ENCODE data around the gene HOXA6. TPM values are rescaled to one million over a fixed set of nuclear protein-coding genes. Genes with fewer than 3 reads are reported as not detected.

HOXA6 gene
- total RNA-seq, 1 donor from 2014 or later: not detected

GRCh38 chr7:27146491-27147198 lies 929 bp downstream of the HOXA6 start:
- no peak overlapping the region for H3K27ac ChIP-seq
- peaks cover 7% of the 10 kb centered on the region for H3K4me1 ChIP-seq
- no peaks in the 10 kb centered on the region for H3K79me2 ChIP-seq (ENCODE audit: low read depth)

DNA sequence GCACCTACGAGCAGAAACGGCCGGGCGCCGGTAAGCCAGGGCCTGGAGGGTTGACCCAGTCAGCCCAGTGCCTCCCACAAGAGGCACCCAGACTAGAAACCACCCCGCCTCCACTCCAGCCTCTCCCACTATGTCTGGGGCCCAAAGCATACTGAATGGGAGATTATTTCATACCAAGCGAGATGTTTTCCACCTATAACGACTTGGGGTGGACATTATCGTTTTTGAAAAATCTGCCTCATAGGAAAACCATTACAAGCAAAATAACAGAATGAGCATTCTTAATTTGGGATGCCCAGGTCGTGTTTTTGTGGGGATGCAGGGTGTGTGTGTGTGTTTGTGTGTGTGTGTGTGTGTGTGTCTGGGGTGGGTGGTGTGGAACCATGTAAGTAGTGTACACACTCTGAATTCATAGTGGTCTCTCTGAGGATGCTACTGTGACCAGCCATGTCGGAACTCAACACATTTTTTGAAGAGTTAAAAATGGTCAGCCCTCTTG lies 1.6 kb downstream of the HOXA6 start:
- Mint-ChIP-seq H3K4me1 (peaks cover 8% of the 10 kb centered on the region), H3K9me3 (peaks cover 25% of the 10 kb centered on the region), H3K36me3 (no peaks in the 10 kb centered on the region), H3K27me3 (ENCODE audit: insufficient read depth, low read depth) (peaks cover 91% of the 10 kb centered on the region), H3K4me3 (no peak overlapping the region), H3K27ac (no peak overlapping the region)
- H3K36me3 ChIP-seq: no peaks in the 10 kb centered on the region
- no peaks in the 10 kb centered on the region for H3F3A ChIP-seq (ENCODE audit: low read depth)
- no peaks in the 10 kb centered on the region for H3K9me3 ChIP-seq (ENCODE audit: low read depth)
- no peak overlapping the region for H2AFZ ChIP-seq (replicated peaks)
- H3K27ac ChIP-seq: no peak overlapping the region
- TF ChIP-seq EZH2 (IDR thresholded peaks at IDR 0.05): no peak
- no peak for TF ChIP-seq CTCF (IDR thresholded peaks at IDR 0.05)
- TF ChIP-seq EZH2phosphoT487 (IDR thresholded peaks at IDR 0.05): no peak
- no peak overlapping the region for H3K9ac ChIP-seq
- peaks cover 100% of the 10 kb centered on the region for H3K27me3 ChIP-seq
- no peak overlapping the region for H3K4me2 ChIP-seq
- H3K4me3 ChIP-seq: no peak overlapping the region
- peaks cover 76% of the 10 kb centered on the region for H4K20me1 ChIP-seq (ENCODE audit: low read depth)
- H3K4me1 ChIP-seq: peaks cover 7% of the 10 kb centered on the region
- no peak for DNase-seq (ENCODE audit: low spot score)
- no peaks in the 10 kb centered on the region for H3K79me2 ChIP-seq (ENCODE audit: low read depth)

More at GRCh38 chr7:27146491-27147198, 929 bp downstream of the HOXA6 start:
- no peak for DNase-seq (ENCODE audit: low spot score)
- H3K4me3 Mint-ChIP-seq: no peak overlapping the region
- peaks cover 100% of the 10 kb centered on the region for H3K27me3 ChIP-seq
- H3K9me3 ChIP-seq (ENCODE audit: low read depth): no peaks in the 10 kb centered on the region
- H3K36me3 Mint-ChIP-seq: no peaks in the 10 kb centered on the region
- H3F3A ChIP-seq (ENCODE audit: low read depth): no peaks in the 10 kb centered on the region
- no peak overlapping the region for H3K4me2 ChIP-seq
- H3K9me3 Mint-ChIP-seq: peaks cover 26% of the 10 kb centered on the region
- H4K20me1 ChIP-seq (ENCODE audit: low read depth): peaks cover 76% of the 10 kb centered on the region
- no peak overlapping the region for H3K27ac Mint-ChIP-seq
- no peak overlapping the region for H3K4me3 ChIP-seq
- TF ChIP-seq CTCF (IDR thresholded peaks at IDR 0.05) (no peak), EZH2phosphoT487 (IDR thresholded peaks at IDR 0.05) (no peak), EZH2 (IDR thresholded peaks at IDR 0.05) (no peak)
- peaks cover 91% of the 10 kb centered on the region for H3K27me3 Mint-ChIP-seq (ENCODE audit: insufficient read depth, low read depth)
- H3K36me3 ChIP-seq: no peaks in the 10 kb centered on the region
- peaks cover 12% of the 10 kb centered on the region for H3K4me1 Mint-ChIP-seq
- H3K9ac ChIP-seq: no peak overlapping the region
- no peak overlapping the region for H2AFZ ChIP-seq (replicated peaks)

GRCh38 chr7:27145165-27145913 lies 2.2 kb downstream of the HOXA6 start:
- Histone ChIP-seq H3K27me3 (peaks cover 100% of the 10 kb centered on the region), H3K36me3 (no peaks in the 10 kb centered on the region), H4K20me1 (ENCODE audit: low read depth) (peaks cover 80% of the 10 kb centered on the region), H3F3A (ENCODE audit: low read depth) (no peaks in the 10 kb centered on the region), H3K4me3 (no peak overlapping the region), H3K79me2 (ENCODE audit: low read depth) (no peaks in the 10 kb centered on the region), H3K9ac (no peak overlapping the region), H2AFZ (replicated peaks) (no peak overlapping the region), H3K27ac (no peak overlapping the region), H3K9me3 (ENCODE audit: low read depth) (no peaks in the 10 kb centered on the region), H3K4me1 (peaks cover 7% of the 10 kb centered on the region), H3K4me2 (no peak overlapping the region)
- TF ChIP-seq CTCF (IDR thresholded peaks at IDR 0.05) (no peak), EZH2 (IDR thresholded peaks at IDR 0.05) (peak; percentile 89), EZH2phosphoT487 (IDR thresholded peaks at IDR 0.05) (peak; percentile 83)
- peaks cover 91% of the 10 kb centered on the region for H3K27me3 Mint-ChIP-seq (ENCODE audit: insufficient read depth, low read depth)
- no peak overlapping the region for H3K4me3 Mint-ChIP-seq
- no peaks in the 10 kb centered on the region for H3K36me3 Mint-ChIP-seq
- no peak for DNase-seq (ENCODE audit: low spot score)
- H3K4me1 Mint-ChIP-seq: peaks cover 8% of the 10 kb centered on the region
- H3K9me3 Mint-ChIP-seq: peaks cover 25% of the 10 kb centered on the region
- H3K27ac Mint-ChIP-seq: no peak overlapping the region

Measured in neural progenitor cell (in vitro differentiated cells).